Adrenal gland (tissue), 5 donors: ENCODE measurements around the gene TMCC2.

ENCODE experiments used
- CTCF ChIP-seq, 6 experiments: fragments of 450-650 bp in 4 of 6; fragments of 200-600 bp in 2 of 6; sonication (generic) in 1 of 6; IDR thresholded peaks; 1 replicate in 5 of 6; 2 replicates in 1 of 6; pipeline versions ENCODE4 v1.5.1 to v1.8.0; 2016 to 2021; ENCODE audit warnings: antibody characterized with exemption in 6 of 6, mild to moderate bottlenecking in 2 of 6, moderate library complexity in 1 of 6
- POLR2A ChIP-seq, 2 donors: fragments of 450-650 bp; IDR thresholded peaks; one replicate each; pipeline ENCODE4 v1.6.1; 2017; ENCODE audit warnings: antibody characterized with exemption in 2 of 2, mild to moderate bottlenecking in 2 of 2, moderate library complexity in 1 of 2
- donor health status: DM: no; HTN: no; CAD: no.

DNA sequence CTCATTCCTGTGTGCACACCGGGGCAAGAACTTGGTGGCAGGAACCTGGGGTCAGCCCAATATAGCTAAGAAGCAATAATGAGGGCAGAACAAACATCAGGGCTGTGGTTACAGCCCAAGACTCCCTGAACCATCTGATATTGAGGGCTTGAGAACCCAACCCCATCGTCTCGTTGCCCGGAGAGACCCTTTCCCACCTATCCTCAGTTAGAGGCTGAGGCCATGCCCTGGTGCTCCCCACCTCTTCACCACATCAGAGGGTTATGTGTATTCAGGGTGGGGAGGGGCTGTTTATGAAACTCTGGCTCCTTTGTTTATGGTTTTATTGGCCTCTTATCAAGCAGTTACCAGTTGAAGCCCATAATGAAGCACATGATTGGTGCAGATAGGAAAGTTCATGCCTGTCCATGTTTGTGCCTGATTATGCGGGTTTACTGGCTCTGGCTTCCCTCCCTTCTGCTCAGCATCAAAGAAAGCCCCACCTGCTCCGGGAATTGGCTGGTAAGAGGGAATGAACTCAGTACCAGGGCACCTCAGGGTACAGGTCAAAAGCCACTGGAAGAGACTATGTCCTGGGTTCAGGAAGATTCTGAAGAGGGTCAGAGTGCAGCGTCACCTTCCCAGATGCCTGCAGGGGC lies 79.3 kb downstream of the TMCC2 start:
- no peak for TF ChIP-seq CTCF (IDR thresholded peaks at IDR 0.05)
- TF ChIP-seq POLR2A (IDR thresholded peaks at IDR 0.05), result no peak
